ENCODE measurements around the gene GNPNAT1.
"Not testable (repeated sequence)": the region's sequence is repeated elsewhere in the genome, so short reads cannot be mapped to it uniquely, and the experiment has no call there.

The GNPNAT1 gene

GRCh38 chr14:52730709-52731111 lies 60.7 kb downstream of the GNPNAT1 start:
- Histone ChIP-seq H3K79me1 (ENCODE audit: low read length) (peaks cover 3% of the 10 kb centered on the region), H2BK5ac (ENCODE audit: low read length) (peak overlapping the region; percentile 20), H3K27me3 (ENCODE audit: insufficient read depth, low read length, poor library complexity) (no peaks in the 10 kb centered on the region), H4K5ac (ENCODE audit: low read length) (no peak overlapping the region), H3K4me1 (ENCODE audit: control insufficient read depth, low read depth, low read length) (peaks cover 2% of the 10 kb centered on the region), H4K8ac (ENCODE audit: low read depth, low read length) (no peak overlapping the region), H3K36me3 (ENCODE audit: control insufficient read depth, insufficient read depth, low read length) (no peaks in the 10 kb centered on the region), H3K9ac (ENCODE audit: low read length) (peak overlapping the region; percentile 98), H3K23ac (ENCODE audit: low read length) (no peak overlapping the region), H3K18ac (ENCODE audit: low read length) (peak overlapping the region; percentile 52), H3K27ac (ENCODE audit: low read depth, low read length) (peak overlapping the region; percentile 89), H3K4me2 (ENCODE audit: low read length) (peak overlapping the region; percentile 62), H3K79me2 (ENCODE audit: control insufficient read depth, insufficient read depth, low read length) (peaks cover 17% of the 10 kb centered on the region), H3K56ac (ENCODE audit: low read length) (peak overlapping the region; percentile 96), H3K4ac (ENCODE audit: low read depth, low read length) (no peak overlapping the region), H2AK5ac (ENCODE audit: low read length) (no peak overlapping the region), H2BK120ac (ENCODE audit: low read depth, low read length) (no peak overlapping the region), H2BK15ac (replicated peaks; ENCODE audit: low read depth) (no peak overlapping the region), H3K4me3 (ENCODE audit: low read length) (peak overlapping the region; percentile 87)
- DNase-seq = no peak
- WGBS (ENCODE audit: extremely low coverage, insufficient coverage, low lambda C conversion rate) = no CpG with 5 or more reads among the region's 11 CpGs

- H4K5ac ChIP-seq (ENCODE audit: low read length) = no peak within 1 kb of the TSS
- peak within 1 kb of the TSS; percentile 91 for H3K23ac ChIP-seq (ENCODE audit: low read length)
- peaks cover 2% of the 10 kb centered on the region for H3K4me1 ChIP-seq (ENCODE audit: control insufficient read depth, low read depth, low read length)
- DNase-seq = peak; percentile 99
- H3K4ac ChIP-seq (ENCODE audit: low read depth, low read length) = peak within 1 kb of the TSS; percentile 66
- H3K4me2 ChIP-seq (ENCODE audit: low read length) = peak within 1 kb of the TSS; percentile 62
- H4K8ac ChIP-seq (ENCODE audit: low read depth, low read length) = no peak within 1 kb of the TSS
- peaks cover 3% of the 10 kb centered on the region for H3K79me1 ChIP-seq (ENCODE audit: low read length)
- H2BK120ac ChIP-seq (ENCODE audit: low read depth, low read length) = no peak within 1 kb of the TSS
- peak within 1 kb of the TSS; percentile 96 for H3K56ac ChIP-seq (ENCODE audit: low read length)
- H3K9ac ChIP-seq (ENCODE audit: low read length) = peak within 1 kb of the TSS; percentile 98
- H3K27me3 ChIP-seq (ENCODE audit: insufficient read depth, low read length, poor library complexity) = no peaks in the 10 kb centered on the region
- H3K27ac ChIP-seq (ENCODE audit: low read depth, low read length) = peak within 1 kb of the TSS; percentile 89
- peaks cover 17% of the 10 kb centered on the region for H3K79me2 ChIP-seq (ENCODE audit: control insufficient read depth, insufficient read depth, low read length)
- peak within 1 kb of the TSS; percentile 87 for H3K4me3 ChIP-seq (ENCODE audit: low read length)
- no peak within 1 kb of the TSS for H2BK15ac ChIP-seq (replicated peaks; ENCODE audit: low read depth)
- peak within 1 kb of the TSS; percentile 72 for H2BK5ac ChIP-seq (ENCODE audit: low read length)
- no CpG with 5 or more reads among the region's 72 CpGs for WGBS (ENCODE audit: extremely low coverage, insufficient coverage, low lambda C conversion rate)
- no peak within 1 kb of the TSS for H2AK5ac ChIP-seq (ENCODE audit: low read length)
- peak within 1 kb of the TSS; percentile 52 for H3K18ac ChIP-seq (ENCODE audit: low read length)
- H3K36me3 ChIP-seq (ENCODE audit: control insufficient read depth, insufficient read depth, low read length) = no peaks in the 10 kb centered on the region
Measured at GRCh38 chr14:52729925-52730708, 61.3 kb downstream of the GNPNAT1 start, which contains the start of gene STYX. STYX (plus strand) TSS chr14:52730166; CDS start chr14:52730475, 309 bp downstream.

DNA sequence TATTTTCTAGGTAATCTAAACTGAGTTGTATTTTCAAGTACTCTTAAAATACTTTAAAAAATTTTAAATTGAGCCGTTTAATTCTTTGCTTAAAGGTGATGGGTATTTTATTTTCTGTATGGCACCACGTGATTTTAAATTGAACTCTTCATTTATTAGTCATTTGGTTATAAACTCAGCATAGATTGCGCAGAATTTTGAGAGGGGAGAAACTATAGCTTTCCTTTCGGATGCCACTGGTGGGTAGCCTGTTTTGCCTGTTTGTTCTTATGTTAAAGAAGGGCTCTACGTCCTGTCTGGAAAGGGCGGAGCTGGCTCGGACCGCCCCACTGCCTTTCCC lies 61.9 kb downstream of the GNPNAT1 start:
- no peak overlapping the region for H3K4ac ChIP-seq (ENCODE audit: low read depth, low read length)
- no peaks in the 10 kb centered on the region for H3K4me1 ChIP-seq (ENCODE audit: control insufficient read depth, low read depth, low read length)
- H2BK120ac ChIP-seq (ENCODE audit: low read depth, low read length) = no peak overlapping the region
- H3K79me1 ChIP-seq (ENCODE audit: low read length) = peaks cover 2% of the 10 kb centered on the region
- peaks cover 17% of the 10 kb centered on the region for H3K79me2 ChIP-seq (ENCODE audit: control insufficient read depth, insufficient read depth, low read length)
- no peak overlapping the region for H3K4me2 ChIP-seq (ENCODE audit: low read length)
- no peak overlapping the region for H2AK5ac ChIP-seq (ENCODE audit: low read length)
- H3K36me3 ChIP-seq (ENCODE audit: control insufficient read depth, insufficient read depth, low read length) = no peaks in the 10 kb centered on the region
- no peak overlapping the region for H3K56ac ChIP-seq (ENCODE audit: low read length)
- WGBS (ENCODE audit: extremely low coverage, insufficient coverage, low lambda C conversion rate) = no CpG with 5 or more reads among the region's 8 CpGs
- no peak overlapping the region for H3K4me3 ChIP-seq (ENCODE audit: low read length)
- no peak overlapping the region for H2BK5ac ChIP-seq (ENCODE audit: low read length)
- H3K18ac ChIP-seq (ENCODE audit: low read length) = no peak overlapping the region
- no peak overlapping the region for H3K23ac ChIP-seq (ENCODE audit: low read length)
- no peak overlapping the region for H4K8ac ChIP-seq (ENCODE audit: low read depth, low read length)
- no peak overlapping the region for H3K9ac ChIP-seq (ENCODE audit: low read length)
- H2BK15ac ChIP-seq (replicated peaks; ENCODE audit: low read depth) = no peak overlapping the region
- no peaks in the 10 kb centered on the region for H3K27me3 ChIP-seq (ENCODE audit: insufficient read depth, low read length, poor library complexity)
- no peak overlapping the region for H4K5ac ChIP-seq (ENCODE audit: low read length)
- DNase-seq = no peak
- no peak overlapping the region for H3K27ac ChIP-seq (ENCODE audit: low read depth, low read length)

DNA sequence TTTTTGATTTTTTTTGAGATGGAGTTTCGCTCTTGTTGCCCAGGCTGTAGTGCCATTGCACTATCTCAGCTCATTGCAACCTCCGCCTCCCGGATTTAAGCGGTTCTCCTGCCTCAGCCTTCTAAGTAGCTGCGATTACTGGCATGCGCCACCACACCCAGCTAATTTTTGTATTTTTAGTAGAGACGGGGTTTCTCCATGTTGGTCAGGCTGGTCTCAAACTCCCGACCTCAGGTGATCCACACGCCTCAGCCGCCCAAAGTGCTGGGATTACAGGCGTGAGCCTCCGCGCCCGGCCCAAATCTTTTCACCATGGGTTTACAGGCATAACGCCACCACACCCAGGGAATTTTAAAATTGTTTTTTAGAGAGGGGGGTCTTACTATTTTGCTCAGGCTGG lies 62.4 kb downstream of the GNPNAT1 start:
- H3K4me3 ChIP-seq (ENCODE audit: low read length); H2BK120ac ChIP-seq (ENCODE audit: low read depth, low read length); H3K79me1 ChIP-seq (ENCODE audit: low read length); H2BK15ac ChIP-seq (replicated peaks; ENCODE audit: low read depth); H3K4ac ChIP-seq (ENCODE audit: low read depth, low read length); H4K5ac ChIP-seq (ENCODE audit: low read length); H3K27me3 ChIP-seq (ENCODE audit: insufficient read depth, low read length, poor library complexity); DNase-seq; H3K18ac ChIP-seq (ENCODE audit: low read length); H3K27ac ChIP-seq (ENCODE audit: low read depth, low read length); H3K4me1 ChIP-seq (ENCODE audit: control insufficient read depth, low read depth, low read length); H2BK5ac ChIP-seq (ENCODE audit: low read length); H3K56ac ChIP-seq (ENCODE audit: low read length); H3K36me3 ChIP-seq (ENCODE audit: control insufficient read depth, insufficient read depth, low read length); H3K9ac ChIP-seq (ENCODE audit: low read length); H3K23ac ChIP-seq (ENCODE audit: low read length); H4K8ac ChIP-seq (ENCODE audit: low read depth, low read length); H3K4me2 ChIP-seq (ENCODE audit: low read length); H2AK5ac ChIP-seq (ENCODE audit: low read length): not testable (repeated sequence)
- H3K79me2 ChIP-seq (ENCODE audit: control insufficient read depth, insufficient read depth, low read length) = peaks cover 17% of the 10 kb centered on the region
- no CpG with 5 or more reads among the region's 15 CpGs for WGBS (ENCODE audit: extremely low coverage, insufficient coverage, low lambda C conversion rate)

DNA sequence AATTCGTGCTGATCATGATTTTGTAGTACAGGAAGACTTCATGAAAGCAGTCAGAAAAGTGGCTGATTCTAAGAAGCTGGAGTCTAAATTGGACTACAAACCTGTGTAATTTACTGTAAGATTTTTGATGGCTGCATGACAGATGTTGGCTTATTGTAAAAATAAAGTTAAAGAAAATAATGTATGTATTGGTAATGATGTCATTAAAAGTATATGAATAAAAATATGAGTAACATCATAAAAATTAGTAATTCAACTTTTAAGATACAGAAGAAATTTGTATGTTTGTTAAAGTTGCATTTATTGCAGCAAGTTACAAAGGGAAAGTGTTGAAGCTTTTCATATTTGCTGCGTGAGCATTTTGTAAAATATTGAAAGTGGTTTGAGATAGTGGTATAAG lies 63.9 kb downstream of the GNPNAT1 start:
- H3K9ac ChIP-seq (ENCODE audit: low read length); H3K4me1 ChIP-seq (ENCODE audit: control insufficient read depth, low read depth, low read length); H4K5ac ChIP-seq (ENCODE audit: low read length); H2BK120ac ChIP-seq (ENCODE audit: low read depth, low read length); H3K79me1 ChIP-seq (ENCODE audit: low read length); H2BK5ac ChIP-seq (ENCODE audit: low read length); H3K27me3 ChIP-seq (ENCODE audit: insufficient read depth, low read length, poor library complexity); H3K18ac ChIP-seq (ENCODE audit: low read length); H4K8ac ChIP-seq (ENCODE audit: low read depth, low read length); H3K4me3 ChIP-seq (ENCODE audit: low read length); H2AK5ac ChIP-seq (ENCODE audit: low read length); H3K4ac ChIP-seq (ENCODE audit: low read depth, low read length); H3K36me3 ChIP-seq (ENCODE audit: control insufficient read depth, insufficient read depth, low read length); DNase-seq; H3K27ac ChIP-seq (ENCODE audit: low read depth, low read length); H3K4me2 ChIP-seq (ENCODE audit: low read length); H3K23ac ChIP-seq (ENCODE audit: low read length); H2BK15ac ChIP-seq (replicated peaks; ENCODE audit: low read depth); H3K56ac ChIP-seq (ENCODE audit: low read length): not testable (repeated sequence)
- H3K79me2 ChIP-seq (ENCODE audit: control insufficient read depth, insufficient read depth, low read length) = peaks cover 17% of the 10 kb centered on the region
- no CpG with 5 or more reads among the region's 2 CpGs for WGBS (ENCODE audit: extremely low coverage, insufficient coverage, low lambda C conversion rate)

All from mesendoderm (in vitro differentiated cells).